HCT116 (cell line): ENCODE data around the gene RNF41. TPM values are rescaled to one million over a fixed set of nuclear protein-coding genes. Genes with fewer than 3 reads are reported as not detected.
"Not testable (repeated sequence)": the region's sequence is repeated elsewhere in the genome, so short reads cannot be mapped to it uniquely, and the experiment has no call there.

Experiments
- ATAC-seq: fragments of 200-7000 bp; cut with Tn5 transposase; 2 replicates; pipeline ENCODE4 v1.9.1; 2020; ENCODE audit warnings: mild to moderate bottlenecking, moderate library complexity
- BruUV-seq: library from RNA; stranded (reverse); fragments of 400-500 nt; replicated peaks from 2 replicates; lab custom pipeline; 2021; lab: Mats Ljungman, UMichigan
- CTCF ChIA-PET: fragments of 300-600 bp; sonication (Branson Sonifier 250); formaldehyde crosslinking; loops from one replicate; lab custom pipeline; 2021; ENCODE audit warnings: antibody characterized with exemption; lab: Charles Lee
- POLR2A ChIA-PET: fragments of 300-600, 350-600 bp; sonication (Branson Sonifier 250); formaldehyde crosslinking; loops from one replicate; lab custom pipeline; 2021; ENCODE audit warnings: antibody characterized with exemption; lab: Charles Lee
- RAD21 ChIA-PET, 2 experiments: fragments of 300-600 bp; sonication (Branson Sonifier 250); formaldehyde crosslinking; loops; one replicate each; lab custom pipeline; 2023; ENCODE audit warnings: low total read pairs in 2 of 2; ENCODE audit not compliant: uncharacterized antibody in 2 of 2, unreplicated experiment in 2 of 2, low non-redundant PET in 1 of 2; lab: Charles Lee
- DNase-seq: peaks from one replicate; pipeline ENCODE4 v3.0.0-alpha.2; 2010; ENCODE audit warnings: low read depth, low spot score
- H2AFZ ChIP-seq: fragments of 200-600 bp; shearing (Covaris generic), sonication (generic); 2 replicates; pipeline ENCODE4 v1.6.1; 2017; ENCODE audit warnings: low read depth, mixed run types, mixed read lengths, antibody characterized with exemption, low read length; ENCODE audit not compliant: poor library complexity, severe bottlenecking
- H3K27ac ChIP-seq: 2 replicates; pipeline ENCODE4 v1.5.1; 2012; ENCODE audit warnings: low read depth, low read length
- H3K27me3 ChIP-seq: fragments of 200-600 bp; sonication (generic); 2 replicates; pipeline ENCODE4 v1.6.1; 2016; ENCODE audit warnings: mixed run types, low read length, mixed read lengths; ENCODE audit not compliant: insufficient read depth
- H3K36me3 ChIP-seq, 2 experiments: fragments of 200-500 bp in 1 of 2; fragments of 200-600 bp in 1 of 2; sonication (Bioruptor generic) in 1 of 2; sonication (generic) in 1 of 2; 2 replicates each; pipeline versions ENCODE4 v1.5.1 to v1.6.1; 2014 to 2016; ENCODE audit warnings: low read length in 2 of 2, inconsistent platforms in 1 of 2, mixed read lengths in 1 of 2, mixed run types in 1 of 2; ENCODE audit not compliant: insufficient read depth in 2 of 2, control insufficient read depth in 1 of 2
- H3K4me1 ChIP-seq, 2 experiments: fragments of 200-600 bp in 1 of 2; sonication (generic) in 1 of 2; 2 replicates each; pipeline versions ENCODE4 v1.5.1 to v1.6.1; 2012 to 2017; ENCODE audit warnings: low read length in 2 of 2, inconsistent platforms in 1 of 2, mild to moderate bottlenecking in 1 of 2, mixed read lengths in 1 of 2, mixed run types in 1 of 2, moderate library complexity in 1 of 2; ENCODE audit not compliant: insufficient read depth in 2 of 2, control insufficient read depth in 1 of 2
- H3K4me2 ChIP-seq: fragments of 200-600 bp; sonication (generic); 2 replicates; pipeline ENCODE4 v1.6.1; 2017; ENCODE audit warnings: mixed run types, low read length, mixed read lengths
- H3K4me3 ChIP-seq, 2 experiments: fragments of 200-600 bp in 1 of 2; sonication (generic) in 1 of 2; replicated peaks in 1 of 2; 2 replicates each; pipeline ENCODE4 v1.5.1; 2011 to 2016; ENCODE audit warnings: low read length in 2 of 2, control low read depth in 1 of 2, low read depth in 1 of 2, mild to moderate bottlenecking in 1 of 2, mixed read lengths in 1 of 2, mixed run types in 1 of 2
- H3K79me2 ChIP-seq: fragments of 200-600 bp; sonication (generic); 2 replicates; pipeline ENCODE4 v1.6.1; 2017; ENCODE audit warnings: mild to moderate bottlenecking, mixed run types, low read length, moderate library complexity, mixed read lengths; ENCODE audit not compliant: insufficient read depth
- H3K9ac ChIP-seq: fragments of 200-600 bp; sonication (generic); 2 replicates; pipeline ENCODE4 v1.6.1; 2016; ENCODE audit warnings: low read length, mixed read lengths
- H3K9me2 ChIP-seq: fragments of 200-600 bp; sonication (generic), shearing (Covaris generic); 2 replicates; pipeline ENCODE4 v1.6.1; 2017; ENCODE audit warnings: mixed run types, mild to moderate bottlenecking, moderate library complexity; ENCODE audit not compliant: insufficient read depth
- H3K9me3 ChIP-seq, 2 experiments: fragments of 200-500 bp in 1 of 2; fragments of 200-600 bp in 1 of 2; sonication (Bioruptor generic) in 1 of 2; sonication (generic) in 1 of 2; 2 replicates each; pipeline ENCODE4 v1.6.1; 2014 to 2017; ENCODE audit warnings: low read length in 2 of 2, mixed read lengths in 2 of 2, inconsistent platforms in 1 of 2, low read depth in 1 of 2, mild to moderate bottlenecking in 1 of 2, mixed run types in 1 of 2, moderate library complexity in 1 of 2; ENCODE audit not compliant: control insufficient read depth in 1 of 2, insufficient read depth in 1 of 2
- H4K20me1 ChIP-seq: fragments of 200-600 bp; sonication (generic), shearing (Covaris generic); 2 replicates; pipeline ENCODE4 v1.6.1; 2017; ENCODE audit warnings: mixed run types, mild to moderate bottlenecking, moderate library complexity; ENCODE audit not compliant: insufficient read depth
- CTCF ChIP-seq, 3 experiments: fragments of 200-600 bp in 1 of 3; sonication (generic) in 1 of 3; IDR thresholded peaks in 2 of 3; conservative IDR thresholded peaks in 1 of 3; 2 replicates each; pipeline ENCODE4 v1.5.1; 2012 to 2017; ENCODE audit warnings: low read depth in 2 of 3, low read length in 2 of 3, antibody characterized with exemption in 1 of 3, borderline replicate concordance in 1 of 3, control low read depth in 1 of 3, mild to moderate bottlenecking in 1 of 3, mixed read lengths in 1 of 3, mixed run types in 1 of 3, moderate library complexity in 1 of 3; ENCODE audit not compliant: insufficient read depth in 1 of 3
- EGR1 ChIP-seq: IDR thresholded peaks from 2 replicates; pipeline ENCODE4 v1.6.1; 2012; ENCODE audit warnings: low read depth
- POLR2AphosphoS5 ChIP-seq: IDR thresholded peaks from 2 replicates; pipeline ENCODE4 v1.6.1; 2011; ENCODE audit warnings: mild to moderate bottlenecking, low read depth, low read length, moderate library complexity
- intact Hi-C: fragments of 100-400 bp; cut with micrococcal nuclease; formaldehyde crosslinking; loops from 2 replicates; pipeline ENCODE4 v1.10.0; 2022
- total RNA-seq: library from RNA; stranded (reverse); gene quantifications from one replicate; pipeline ENCODE4 v1.2.1, GENCODE V29; 2021; ENCODE audit not compliant: unreplicated experiment

The RNF41 gene
- total RNA-seq, 1 experiment from 2014 or later, result 40.6 TPM

DNA sequence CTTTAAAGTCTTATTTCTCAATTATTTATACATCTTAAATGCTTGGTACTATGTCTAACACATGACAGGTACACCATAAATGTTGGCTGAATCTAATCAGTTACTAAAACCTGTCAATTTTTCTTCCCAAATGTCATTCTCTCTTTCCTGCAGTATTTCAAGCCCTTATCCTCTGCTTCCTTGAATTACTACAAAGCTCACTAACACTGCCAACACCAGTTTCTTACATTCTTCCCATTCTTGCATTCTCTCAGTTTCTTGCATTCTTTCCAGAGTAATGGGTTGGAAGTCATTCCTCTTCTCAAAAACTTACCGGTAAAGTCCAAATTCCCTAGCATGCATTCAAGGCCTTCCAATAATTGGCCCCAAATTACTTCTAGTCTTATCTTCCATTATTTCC, 22.9 kb downstream of the RNF41 start:
- no peak overlapping the region for H2AFZ ChIP-seq
- H3K9me2 ChIP-seq, result no peaks in the 10 kb centered on the region
- ChIA-PET POLR2A (no interaction called here), RAD21 (no interaction called here), CTCF (no interaction called here)
- H3K79me2 ChIP-seq, result no peaks in the 10 kb centered on the region
- no peak for TF ChIP-seq EGR1
- no peaks in the 10 kb centered on the region for H4K20me1 ChIP-seq
- no peak overlapping the region for H3K4me3 ChIP-seq
- intact Hi-C loops, result no loop called here
- no peaks in the 10 kb centered on the region for H3K9me3 ChIP-seq
- no peak overlapping the region for H3K4me2 ChIP-seq
- H3K27ac ChIP-seq, result no peak overlapping the region
- H3K27me3 ChIP-seq, result no peaks in the 10 kb centered on the region
- DNase-seq (no peak), ATAC-seq (no peak)
- no TSS peak for BruUV-seq
- H3K36me3 ChIP-seq, result no peaks in the 10 kb centered on the region
- H3K4me1 ChIP-seq, result no peaks in the 10 kb centered on the region
- H3K9ac ChIP-seq, result no peak overlapping the region

GRCh38 chr12:56197921-56198635, 23.6 kb downstream of the RNF41 start:
- CTCF ChIA-PET, result no interaction called here
- POLR2A ChIA-PET, result no interaction called here
- H3K9ac ChIP-seq, result no peak overlapping the region
- no peaks in the 10 kb centered on the region for H3K36me3 ChIP-seq
- no peaks in the 10 kb centered on the region for H3K9me3 ChIP-seq
- H3K79me2 ChIP-seq, result no peaks in the 10 kb centered on the region
- no peak overlapping the region for H3K4me3 ChIP-seq
- H3K4me2 ChIP-seq, result no peak overlapping the region
- H2AFZ ChIP-seq, result no peak overlapping the region
- peaks cover 0 to 3% of the 10 kb centered on the region in 2 experiments; a peak in 1 of 4 replicates for H3K4me1 ChIP-seq
- ATAC-seq, result no peak
- TF ChIP-seq POLR2AphosphoS5, result no peak
- no peak for TF ChIP-seq CTCF (IDR thresholded peaks at IDR 0.05 in 2 of 3, conservative IDR thresholded peaks at IDR 0.05 in 1 of 3; ENCODE audit: borderline replicate concordance in 1 of 3, insufficient read depth in 1 of 3, low read depth in 2 of 3, low read length in 2 of 3)
- TF ChIP-seq, all 23 proteins: peak for 0
- intact Hi-C loops, result no loop called here
- Histone ChIP-seq H3K27ac (no peak overlapping the region), H3K27me3 (no peaks in the 10 kb centered on the region), H4K20me1 (no peaks in the 10 kb centered on the region), H3K9me2 (no peaks in the 10 kb centered on the region)
- BruUV-seq, result no TSS peak
- no peak for DNase-seq
- RAD21 ChIA-PET, result no interaction called here

- H3K27me3 ChIP-seq, H3K27ac ChIP-seq, H3K4me2 ChIP-seq, H3K36me3 ChIP-seq, H3K4me3 ChIP-seq, H3K9me2 ChIP-seq, RAD21 ChIA-PET, H3K4me1 ChIP-seq, H2AFZ ChIP-seq, intact Hi-C loops, H4K20me1 ChIP-seq, H3K9me3 ChIP-seq, H3K9ac ChIP-seq, ATAC-seq, DNase-seq, BruUV-seq, H3K79me2 ChIP-seq: not testable (repeated sequence)
- ChIA-PET POLR2A (interaction anchor here (1.9 kb wide), 1 partner anchor 25 kb away, joined by 4 read pairs; the partner anchor contains the start of gene RNF41), CTCF (interaction anchor here (0.5 to 1.7 kb wide), 3 partner anchors 8 to 69 kb away, joined by 3 to 5 read pairs (median 3); no protein-coding TSS in a partner anchor)
These were observed 24.7 kb downstream of the RNF41 start for GRCh38 chr12:56196818-56197550.
